Measurements from ENCODE around the gene MAGEA2B.
"Not testable (repeated sequence)": the region's sequence is repeated elsewhere in the genome, so short reads cannot be mapped to it uniquely, and the experiment has no call there.

The MAGEA2B gene

GRCh38 chrX:152713815-152714787, at the start of gene MAGEA2B:
TSS of gene MAGEA2B (plus strand) at chrX:152714628. CDS start at chrX:152717107, 2,479 bp downstream.
- H3K27ac ChIP-seq; H3K27me3 ChIP-seq (ENCODE audit: control insufficient read depth, insufficient read depth, low read length); H3K4me3 ChIP-seq (ENCODE audit: low read depth, low read length); H3K4me2 ChIP-seq (ENCODE audit: low read length); H2AFZ ChIP-seq; H3K9me3 ChIP-seq (ENCODE audit: control insufficient read depth, low read length); H3K9ac ChIP-seq; H3K4me1 ChIP-seq; H3K36me3 ChIP-seq (ENCODE audit: control insufficient read depth, insufficient read depth, low read length); H3K79me2 ChIP-seq: not testable (repeated sequence)

- TF ChIP-seq CTCF (IDR thresholded peaks at IDR 0.05) = no peak
- H3K36me3 ChIP-seq (ENCODE audit: control insufficient read depth, insufficient read depth, low read length) = no peaks in the 10 kb centered on the region
- no peaks in the 10 kb centered on the region for H3K4me1 ChIP-seq
- H3K27me3 ChIP-seq (ENCODE audit: control insufficient read depth, insufficient read depth, low read length) = no peaks in the 10 kb centered on the region
- no peaks in the 10 kb centered on the region for H3K9me3 ChIP-seq (ENCODE audit: control insufficient read depth, low read length)
- H3K4me3 ChIP-seq (ENCODE audit: low read depth, low read length) = no peak overlapping the region
- no peak overlapping the region for H2AFZ ChIP-seq
- H3K9ac ChIP-seq = no peak overlapping the region
- H3K4me2 ChIP-seq (ENCODE audit: low read length) = no peak overlapping the region
- H3K27ac ChIP-seq = no peak overlapping the region
- no peaks in the 10 kb centered on the region for H3K79me2 ChIP-seq
Measured at GRCh38 chrX:152674135-152674534, 40.3 kb upstream of the MAGEA2B start.

GRCh38 chrX:152674652-152675051, 39.8 kb upstream of the MAGEA2B start:
- H3K36me3 ChIP-seq (ENCODE audit: control insufficient read depth, insufficient read depth, low read length); H3K79me2 ChIP-seq; H3K4me1 ChIP-seq; H3K4me2 ChIP-seq (ENCODE audit: low read length); H3K4me3 ChIP-seq (ENCODE audit: low read depth, low read length); H3K27me3 ChIP-seq (ENCODE audit: control insufficient read depth, insufficient read depth, low read length); H3K27ac ChIP-seq; H3K9me3 ChIP-seq (ENCODE audit: control insufficient read depth, low read length); H2AFZ ChIP-seq; H3K9ac ChIP-seq: not testable (repeated sequence)

GRCh38 chrX:152681012-152681411, 33.4 kb upstream of the MAGEA2B start:
- H3K9ac ChIP-seq; H2AFZ ChIP-seq; H3K36me3 ChIP-seq (ENCODE audit: control insufficient read depth, insufficient read depth, low read length); H3K9me3 ChIP-seq (ENCODE audit: control insufficient read depth, low read length); H3K4me2 ChIP-seq (ENCODE audit: low read length); H3K4me3 ChIP-seq (ENCODE audit: low read depth, low read length); H3K79me2 ChIP-seq; H3K27ac ChIP-seq; H3K27me3 ChIP-seq (ENCODE audit: control insufficient read depth, insufficient read depth, low read length); H3K4me1 ChIP-seq: not testable (repeated sequence)

GRCh38 chrX:152697952-152698931, 16.2 kb upstream of the MAGEA2B start, which contains the start of gene MAGEA3:
TSS of gene MAGEA3 (plus strand) at chrX:152698794. CDS start at chrX:152700833, 2,039 bp downstream.
- not testable (repeated sequence) for H3K4me2 ChIP-seq (ENCODE audit: low read length); H3K27ac ChIP-seq; H3K4me1 ChIP-seq; H3K9ac ChIP-seq; H3K27me3 ChIP-seq (ENCODE audit: control insufficient read depth, insufficient read depth, low read length); H3K79me2 ChIP-seq; H3K4me3 ChIP-seq (ENCODE audit: low read depth, low read length); H3K36me3 ChIP-seq (ENCODE audit: control insufficient read depth, insufficient read depth, low read length); H3K9me3 ChIP-seq (ENCODE audit: control insufficient read depth, low read length); H2AFZ ChIP-seq

GRCh38 chrX:152700390-152700789, 14.0 kb upstream of the MAGEA2B start:
- not testable (repeated sequence) for H3K9me3 ChIP-seq (ENCODE audit: control insufficient read depth, low read length); H3K4me3 ChIP-seq (ENCODE audit: low read depth, low read length); H3K4me1 ChIP-seq; H3K9ac ChIP-seq; H3K36me3 ChIP-seq (ENCODE audit: control insufficient read depth, insufficient read depth, low read length); H3K27ac ChIP-seq; H3K27me3 ChIP-seq (ENCODE audit: control insufficient read depth, insufficient read depth, low read length); H2AFZ ChIP-seq; H3K79me2 ChIP-seq; H3K4me2 ChIP-seq (ENCODE audit: low read length)

GRCh38 chrX:152706500-152706899, 7.9 kb upstream of the MAGEA2B start:
- H3K27ac ChIP-seq; H3K36me3 ChIP-seq (ENCODE audit: control insufficient read depth, insufficient read depth, low read length); H3K27me3 ChIP-seq (ENCODE audit: control insufficient read depth, insufficient read depth, low read length); H3K79me2 ChIP-seq; H2AFZ ChIP-seq; H3K4me3 ChIP-seq (ENCODE audit: low read depth, low read length); H3K4me1 ChIP-seq; H3K9ac ChIP-seq; H3K4me2 ChIP-seq (ENCODE audit: low read length); H3K9me3 ChIP-seq (ENCODE audit: control insufficient read depth, low read length): not testable (repeated sequence)

- H3K9me3 ChIP-seq (ENCODE audit: control insufficient read depth, low read length); H3K36me3 ChIP-seq (ENCODE audit: control insufficient read depth, insufficient read depth, low read length); H3K4me1 ChIP-seq; H3K27ac ChIP-seq; H2AFZ ChIP-seq; H3K9ac ChIP-seq; H3K27me3 ChIP-seq (ENCODE audit: control insufficient read depth, insufficient read depth, low read length); H3K4me2 ChIP-seq (ENCODE audit: low read length); H3K79me2 ChIP-seq; H3K4me3 ChIP-seq (ENCODE audit: low read depth, low read length): not testable (repeated sequence)
Measured at GRCh38 chrX:152709173-152709572, 5.3 kb upstream of the MAGEA2B start, which contains the start of gene CSAG2. TSS of gene CSAG2 (minus strand) at chrX:152709273. CDS start at chrX:152709112, 161 bp downstream.

GRCh38 chrX:152713195-152713594, 1.2 kb upstream of the MAGEA2B start:
- not testable (repeated sequence) for H3K4me3 ChIP-seq (ENCODE audit: low read depth, low read length); H3K79me2 ChIP-seq; H3K27ac ChIP-seq; H3K4me2 ChIP-seq (ENCODE audit: low read length); H3K27me3 ChIP-seq (ENCODE audit: control insufficient read depth, insufficient read depth, low read length); H3K9me3 ChIP-seq (ENCODE audit: control insufficient read depth, low read length); H3K4me1 ChIP-seq; H3K36me3 ChIP-seq (ENCODE audit: control insufficient read depth, insufficient read depth, low read length); H3K9ac ChIP-seq; H2AFZ ChIP-seq

Measured in parathyroid adenoma (tissue), 2 donors.